SK-N-SH (cell line): Measurements from ENCODE around the gene SRD5A1. TPM values are rescaled to one million over a fixed set of nuclear protein-coding genes. Genes with fewer than 3 reads are reported as not detected.

ENCODE experiments used
- CTCF ChIA-PET: fragments of 300-600, 350-600 bp; formaldehyde crosslinking; extraction: SDS; loops from one replicate; lab custom pipeline; 2021; lab: Yijun Ruan, JAX
- POLR2A ChIA-PET: fragments of 350-600 bp; sonication (Branson Sonifier 250); formaldehyde crosslinking; extraction: SDS; loops from one replicate; lab custom pipeline; 2020; ENCODE audit warnings: antibody characterized with exemption, inconsistent platforms; lab: Yijun Ruan, JAX
- DNase-seq: peaks from one replicate; pipeline ENCODE4 v3.0.0; 2012
- H2AFZ ChIP-seq: fragments of 200-600 bp; sonication (generic); 2 replicates; pipeline ENCODE4 v1.8.1; 2016; ENCODE audit warnings: antibody characterized with exemption, mild to moderate bottlenecking, low read depth
- H3F3A ChIP-seq: fragments of 200-600 bp; sonication (generic); replicated peaks from 2 replicates; pipeline ENCODE3; 2016; ENCODE audit warnings: antibody characterized with exemption, mild to moderate bottlenecking; ENCODE audit not compliant: insufficient read depth
- H3K27ac ChIP-seq, 2 experiments: fragments of 200-500 bp in 1 of 2; fragments of 200-600 bp in 1 of 2; sonication (Bioruptor generic) in 1 of 2; sonication (generic), shearing (Covaris generic) in 1 of 2; 2 replicates each; pipeline versions ENCODE4 v1.5.1 to v1.6.1; 2014 to 2016; ENCODE audit warnings: low read depth in 2 of 2, inconsistent platforms in 1 of 2, low read length in 1 of 2, mild to moderate bottlenecking in 1 of 2, mixed read lengths in 1 of 2
- H3K27me3 ChIP-seq: fragments of 200-600 bp; sonication (generic), shearing (Covaris generic); 2 replicates; pipeline ENCODE4 v1.6.1; 2016; ENCODE audit warnings: mixed run types; ENCODE audit not compliant: insufficient read depth
- H3K36me3 ChIP-seq, 2 experiments: fragments of 200-500 bp in 1 of 2; fragments of 200-600 bp in 1 of 2; sonication (Bioruptor generic) in 1 of 2; sonication (generic) in 1 of 2; replicated peaks in 1 of 2; 2 replicates each; pipeline versions ENCODE3 to v1.5.1; 2014 to 2016; ENCODE audit warnings: low read length in 1 of 2, mild to moderate bottlenecking in 1 of 2; ENCODE audit not compliant: insufficient read depth in 2 of 2, control insufficient read depth in 1 of 2
- H3K4me1 ChIP-seq, 2 experiments: fragments of 200-500 bp in 1 of 2; fragments of 200-600 bp in 1 of 2; sonication (Bioruptor generic) in 1 of 2; sonication (generic), shearing (Covaris generic) in 1 of 2; 2 replicates each; pipeline versions ENCODE4 v1.5.1 to v1.6.1; 2014 to 2016; ENCODE audit warnings: low read depth in 1 of 2, low read length in 1 of 2, mixed run types in 1 of 2; ENCODE audit not compliant: insufficient read depth in 2 of 2, control insufficient read depth in 1 of 2
- H3K4me2 ChIP-seq: fragments of 200-600 bp; sonication (generic), shearing (Covaris generic); 2 replicates; pipeline ENCODE4 v1.6.1; 2017; ENCODE audit warnings: mixed run types
- H3K4me3 ChIP-seq, 2 experiments: fragments of 200-500 bp in 1 of 2; fragments of 200-600 bp in 1 of 2; sonication (Bioruptor generic) in 1 of 2; sonication (generic), shearing (Covaris generic) in 1 of 2; 2 replicates each; pipeline versions ENCODE4 v1.5.1 to v1.8.1; 2014 to 2016; ENCODE audit warnings: low read depth in 2 of 2, inconsistent platforms in 1 of 2, low read length in 1 of 2, mild to moderate bottlenecking in 1 of 2, mixed read lengths in 1 of 2, moderate library complexity in 1 of 2
- H3K79me2 ChIP-seq: fragments of 200-600 bp; sonication (generic); 2 replicates; pipeline ENCODE4 v1.8.1; 2017; ENCODE audit warnings: mild to moderate bottlenecking; ENCODE audit not compliant: insufficient read depth
- H3K9ac ChIP-seq: fragments of 200-600 bp; sonication (generic); 2 replicates; pipeline ENCODE4 v1.6.1; 2017; ENCODE audit warnings: mixed run types
- H3K9me2 ChIP-seq: fragments of 200-600 bp; sonication (generic); 2 replicates; pipeline ENCODE4 v1.6.1; 2017; ENCODE audit warnings: mixed run types
- H3K9me3 ChIP-seq: fragments of 200-600 bp; sonication (generic); 2 replicates; pipeline ENCODE4 v1.6.1; 2017; ENCODE audit warnings: mixed run types, mild to moderate bottlenecking, moderate library complexity
- H4K20me1 ChIP-seq: fragments of 200-600 bp; sonication (generic); 2 replicates; pipeline ENCODE4 v1.6.1; 2017; ENCODE audit warnings: mild to moderate bottlenecking, mixed run types; ENCODE audit not compliant: insufficient read depth
- CHD2 ChIP-seq: fragments of 150-350 bp; IDR thresholded peaks from 2 replicates; pipeline ENCODE4 v1.6.1; 2018; ENCODE audit warnings: low read length; ENCODE audit not compliant: partially characterized antibody
- GABPA ChIP-seq: IDR thresholded peaks from 2 replicates; pipeline ENCODE4 v1.4.0; 2012; ENCODE audit warnings: low read depth, mild to moderate bottlenecking
- MAX ChIP-seq: IDR thresholded peaks from 2 replicates; pipeline ENCODE4 v1.4.0; 2012; ENCODE audit warnings: low read depth
- MXI1 ChIP-seq: IDR thresholded peaks from 2 replicates; pipeline ENCODE4 v1.6.1; 2012; ENCODE audit warnings: mild to moderate bottlenecking, low read depth, low read length, improper control_type of control experiment
- PBX3 ChIP-seq: IDR thresholded peaks from 2 replicates; pipeline ENCODE4; 2012
- RAD21 ChIP-seq: IDR thresholded peaks from 2 replicates; pipeline ENCODE4 v1.6.1; 2012; ENCODE audit warnings: mild to moderate bottlenecking, low read length
- REST ChIP-seq: IDR thresholded peaks from 2 replicates; pipeline ENCODE4 v1.6.1; 2012; ENCODE audit warnings: mild to moderate bottlenecking, low read depth, low read length, moderate library complexity
- RXRA ChIP-seq: IDR thresholded peaks from 2 replicates; pipeline ENCODE4 v1.4.0; 2012; ENCODE audit warnings: low read depth, mild to moderate bottlenecking, borderline replicate concordance
- SIN3A ChIP-seq: IDR thresholded peaks from 2 replicates; pipeline ENCODE4 v1.6.1; 2012; ENCODE audit warnings: low read depth, mild to moderate bottlenecking, low read length, moderate library complexity, borderline replicate concordance
- TAF1 ChIP-seq: IDR thresholded peaks from 2 replicates; pipeline ENCODE4 v1.6.1; 2012; ENCODE audit warnings: low read depth, mild to moderate bottlenecking, low read length, moderate library complexity, borderline replicate concordance
- TCF12 ChIP-seq: IDR thresholded peaks from 2 replicates; pipeline ENCODE4 v1.4.0; 2012
- USF1 ChIP-seq: IDR thresholded peaks from 2 replicates; pipeline ENCODE4 v1.4.0; 2012; ENCODE audit warnings: low read depth, borderline replicate concordance
- YY1 ChIP-seq: IDR thresholded peaks from 2 replicates; pipeline ENCODE4 v1.4.0; 2012; ENCODE audit warnings: low read depth, mild to moderate bottlenecking
- WGBS: methylation state at CpG from one replicate; pipeline ENCODE4 v1.1.6; 2017; ENCODE audit warnings: low lambda C conversion rate; 5-methylcytosine and 5-hydroxymethylcytosine counted together
- polyA plus RNA-seq, 3 experiments: library from polyadenylated mRNA; depleted of rRNA; stranded (reverse); fragments of >200 nt; gene quantifications; 2 replicates each; pipeline ENCODE4 v1.2.3, GENCODE V29; 2012

The SRD5A1 gene
- polyA plus RNA-seq, 1 of the 3 experiments (the other 2 are of a cell fraction) = 24.0 TPM

- DNase-seq = no peak
- Histone ChIP-seq H3F3A (no peaks in the 10 kb centered on the region), H3K9me2 (no peaks in the 10 kb centered on the region), H3K4me2 (no peak overlapping the region), H4K20me1 (no peaks in the 10 kb centered on the region), H3K9ac (no peak overlapping the region), H3K4me1 (no peaks in the 10 kb centered on the region), H2AFZ (no peak overlapping the region), H3K79me2 (no peaks in the 10 kb centered on the region), H3K36me3 (peaks cover 28 to 33% of the 10 kb centered on the region in 2 experiments), H3K9me3 (no peaks in the 10 kb centered on the region), H3K27me3 (no peaks in the 10 kb centered on the region), H3K27ac (no peak overlapping the region), H3K4me3 (no peak overlapping the region)
- ChIA-PET POLR2A (no interaction called here), CTCF (no interaction called here)
- 92% methylated on average over 13 of the region's 13 CpGs for WGBS
- TF ChIP-seq RAD21 (no peak), MXI1 (no peak), REST (no peak), GABPA (no peak), SIN3A (no peak), USF1 (no peak), PBX3 (no peak)
Measured at GRCh38 chr5:6659941-6660684, 26.9 kb downstream of the SRD5A1 start.

- H2AFZ ChIP-seq = no peak overlapping the region
- H3K9me3 ChIP-seq = no peaks in the 10 kb centered on the region
- no peak overlapping the region for H3K27ac ChIP-seq
- ChIA-PET POLR2A (no interaction called here), CTCF (interaction anchor here (1.1 kb wide), 1 partner anchor 21 kb away, joined by 6 read pairs; no protein-coding TSS in a partner anchor)
- DNase-seq = no peak
- no peak overlapping the region for H3K4me3 ChIP-seq
- no peak overlapping the region for H3K9ac ChIP-seq
- H3K4me1 ChIP-seq = no peaks in the 10 kb centered on the region
- no peaks in the 10 kb centered on the region for H4K20me1 ChIP-seq
- H3K79me2 ChIP-seq = no peaks in the 10 kb centered on the region
- H3K36me3 ChIP-seq = peaks cover 27 to 28% of the 10 kb centered on the region in 2 experiments
- H3K4me2 ChIP-seq = no peak overlapping the region
- 96% methylated on average over 3 of the region's 3 CpGs for WGBS
- H3K27me3 ChIP-seq = no peaks in the 10 kb centered on the region
- H3F3A ChIP-seq = no peaks in the 10 kb centered on the region
- no peaks in the 10 kb centered on the region for H3K9me2 ChIP-seq
- TF ChIP-seq CHD2 (no peak), TAF1 (no peak), MAX (no peak), USF1 (no peak), YY1 (no peak), TCF12 (no peak), REST (no peak), RXRA (no peak), RAD21 (no peak)
Measured at GRCh38 chr5:6660688-6661087, 27.4 kb downstream of the SRD5A1 start.
